ENCODE data around the gene PTER. TPM values are rescaled to one million over a fixed set of nuclear protein-coding genes. Genes with fewer than 3 reads are reported as not detected.

Gene PTER
- total RNA-seq, 1 experiment from 2014 or later: 25.8 TPM

DNA sequence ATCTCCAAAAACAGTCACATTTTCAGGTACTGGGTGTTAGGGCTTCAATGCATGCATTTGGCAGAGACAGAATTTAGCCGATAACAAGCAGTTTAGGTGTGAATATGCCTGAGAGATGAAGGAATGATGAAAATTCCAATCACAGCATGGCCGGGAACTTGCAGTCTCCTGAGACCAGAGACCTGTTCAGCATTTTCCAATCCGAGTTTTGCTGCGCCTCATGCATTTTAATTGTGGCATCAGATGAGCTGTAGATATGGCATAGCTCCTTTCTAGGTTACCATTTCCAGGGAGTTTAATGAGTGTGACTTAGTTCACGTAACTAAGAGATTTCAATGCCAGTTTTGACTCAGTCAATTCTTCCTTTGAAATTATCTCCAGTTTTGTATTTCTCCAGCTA is 99.3 kb downstream of the PTER start:
- TF ChIP-seq TCF7L2 (IDR thresholded peaks at IDR 0.05; ENCODE audit: borderline replicate concordance, extremely low read depth, insufficient read depth, insufficient read length): no peak
- TF ChIP-seq CTCF (IDR thresholded peaks at IDR 0.05 in 2 of 3, conservative IDR thresholded peaks at IDR 0.05 in 1 of 3; ENCODE audit: borderline replicate concordance in 1 of 3, insufficient read depth in 1 of 3, low read depth in 2 of 3, low read length in 2 of 3): no peak
- TF ChIP-seq, protein P1, sequence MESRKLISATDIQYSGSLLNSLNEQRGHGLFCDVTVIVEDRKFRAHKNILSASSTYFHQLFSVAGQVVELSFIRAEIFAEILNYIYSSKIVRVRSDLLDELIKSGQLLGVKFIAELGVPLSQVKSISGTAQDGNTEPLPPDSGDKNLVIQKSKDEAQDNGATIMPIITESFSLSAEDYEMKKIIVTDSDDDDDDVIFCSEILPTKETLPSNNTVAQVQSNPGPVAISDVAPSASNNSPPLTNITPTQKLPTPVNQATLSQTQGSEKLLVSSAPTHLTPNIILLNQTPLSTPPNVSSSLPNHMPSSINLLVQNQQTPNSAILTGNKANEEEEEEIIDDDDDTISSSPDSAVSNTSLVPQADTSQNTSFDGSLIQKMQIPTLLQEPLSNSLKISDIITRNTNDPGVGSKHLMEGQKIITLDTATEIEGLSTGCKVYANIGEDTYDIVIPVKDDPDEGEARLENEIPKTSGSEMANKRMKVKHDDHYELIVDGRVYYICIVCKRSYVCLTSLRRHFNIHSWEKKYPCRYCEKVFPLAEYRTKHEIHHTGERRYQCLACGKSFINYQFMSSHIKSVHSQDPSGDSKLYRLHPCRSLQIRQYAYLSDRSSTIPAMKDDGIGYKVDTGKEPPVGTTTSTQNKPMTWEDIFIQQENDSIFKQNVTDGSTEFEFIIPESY (IDR thresholded peaks at IDR 0.05; ENCODE audit: extremely low read depth, insufficient replicate concordance, low read length): no peak
- TF ChIP-seq FOSL1 (IDR thresholded peaks at IDR 0.05; ENCODE audit: low read depth): no peak
- no peak for TF ChIP-seq POLR2A (IDR thresholded peaks at IDR 0.05; ENCODE audit: borderline replicate concordance, extremely low read depth, insufficient read depth, insufficient read length)
- TF ChIP-seq EZH2phosphoT487 (IDR thresholded peaks at IDR 0.05; ENCODE audit: borderline replicate concordance): no peak
- TF ChIP-seq SP1 (IDR thresholded peaks at IDR 0.05; ENCODE audit: low read depth): no peak
- TF ChIP-seq JUND (IDR thresholded peaks at IDR 0.05): no peak
- TF ChIP-seq, protein P2, sequence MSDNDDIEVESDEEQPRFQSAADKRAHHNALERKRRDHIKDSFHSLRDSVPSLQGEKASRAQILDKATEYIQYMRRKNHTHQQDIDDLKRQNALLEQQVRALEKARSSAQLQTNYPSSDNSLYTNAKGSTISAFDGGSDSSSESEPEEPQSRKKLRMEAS (IDR thresholded peaks at IDR 0.05): no peak
- TF ChIP-seq ZNF274 (IDR thresholded peaks at IDR 0.05; ENCODE audit: low read depth, low read length): no peak
- TF ChIP-seq, protein P3, sequence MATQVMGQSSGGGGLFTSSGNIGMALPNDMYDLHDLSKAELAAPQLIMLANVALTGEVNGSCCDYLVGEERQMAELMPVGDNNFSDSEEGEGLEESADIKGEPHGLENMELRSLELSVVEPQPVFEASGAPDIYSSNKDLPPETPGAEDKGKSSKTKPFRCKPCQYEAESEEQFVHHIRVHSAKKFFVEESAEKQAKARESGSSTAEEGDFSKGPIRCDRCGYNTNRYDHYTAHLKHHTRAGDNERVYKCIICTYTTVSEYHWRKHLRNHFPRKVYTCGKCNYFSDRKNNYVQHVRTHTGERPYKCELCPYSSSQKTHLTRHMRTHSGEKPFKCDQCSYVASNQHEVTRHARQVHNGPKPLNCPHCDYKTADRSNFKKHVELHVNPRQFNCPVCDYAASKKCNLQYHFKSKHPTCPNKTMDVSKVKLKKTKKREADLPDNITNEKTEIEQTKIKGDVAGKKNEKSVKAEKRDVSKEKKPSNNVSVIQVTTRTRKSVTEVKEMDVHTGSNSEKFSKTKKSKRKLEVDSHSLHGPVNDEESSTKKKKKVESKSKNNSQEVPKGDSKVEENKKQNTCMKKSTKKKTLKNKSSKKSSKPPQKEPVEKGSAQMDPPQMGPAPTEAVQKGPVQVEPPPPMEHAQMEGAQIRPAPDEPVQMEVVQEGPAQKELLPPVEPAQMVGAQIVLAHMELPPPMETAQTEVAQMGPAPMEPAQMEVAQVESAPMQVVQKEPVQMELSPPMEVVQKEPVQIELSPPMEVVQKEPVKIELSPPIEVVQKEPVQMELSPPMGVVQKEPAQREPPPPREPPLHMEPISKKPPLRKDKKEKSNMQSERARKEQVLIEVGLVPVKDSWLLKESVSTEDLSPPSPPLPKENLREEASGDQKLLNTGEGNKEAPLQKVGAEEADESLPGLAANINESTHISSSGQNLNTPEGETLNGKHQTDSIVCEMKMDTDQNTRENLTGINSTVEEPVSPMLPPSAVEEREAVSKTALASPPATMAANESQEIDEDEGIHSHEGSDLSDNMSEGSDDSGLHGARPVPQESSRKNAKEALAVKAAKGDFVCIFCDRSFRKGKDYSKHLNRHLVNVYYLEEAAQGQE (IDR thresholded peaks at IDR 0.05; ENCODE audit: low read depth): no peak
- TF ChIP-seq SRF (IDR thresholded peaks at IDR 0.05; ENCODE audit: low read depth): no peak
- no peak for TF ChIP-seq POLR2AphosphoS5 (IDR thresholded peaks at IDR 0.05; ENCODE audit: low read depth, low read length)
- TF ChIP-seq SIN3A (IDR thresholded peaks at IDR 0.05; ENCODE audit: low read depth): no peak
- TF ChIP-seq, protein P4, sequence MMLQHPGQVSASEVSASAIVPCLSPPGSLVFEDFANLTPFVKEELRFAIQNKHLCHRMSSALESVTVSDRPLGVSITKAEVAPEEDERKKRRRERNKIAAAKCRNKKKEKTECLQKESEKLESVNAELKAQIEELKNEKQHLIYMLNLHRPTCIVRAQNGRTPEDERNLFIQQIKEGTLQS (IDR thresholded peaks at IDR 0.05): no peak
- TF ChIP-seq EGR1 (IDR thresholded peaks at IDR 0.05; ENCODE audit: low read depth): no peak
- TF ChIP-seq CEBPB (IDR thresholded peaks at IDR 0.05; ENCODE audit: low read depth): no peak
- RAD21 ChIA-PET (ENCODE audit: low non-redundant PET in 1 of 2, low total read pairs in 2 of 2, uncharacterized antibody in 2 of 2, unreplicated experiment in 2 of 2): no interaction called here
- intact Hi-C loops (cut with micrococcal nuclease): no loop called here
- CTCF ChIA-PET: no interaction called here
- H3K36me3 ChIP-seq (ENCODE audit: control insufficient read depth in 1 of 2, insufficient read depth in 2 of 2, low read length in 2 of 2): no peaks in the 10 kb centered on the region
- H3K79me2 ChIP-seq (ENCODE audit: insufficient read depth, low read length): no peaks in the 10 kb centered on the region
- H3K4me3 ChIP-seq (replicated peaks in 1 of 2; ENCODE audit: low read depth in 1 of 2, low read length in 2 of 2): no peak overlapping the region
- no peaks in the 10 kb centered on the region for H3K9me2 ChIP-seq (ENCODE audit: insufficient read depth)
- no peaks in the 10 kb centered on the region for H3K4me1 ChIP-seq (ENCODE audit: control insufficient read depth in 1 of 2, insufficient read depth in 2 of 2, low read length in 2 of 2)
- no peaks in the 10 kb centered on the region for H3K9me3 ChIP-seq (ENCODE audit: control insufficient read depth in 1 of 2, insufficient read depth in 1 of 2, low read depth in 1 of 2, low read length in 2 of 2)
- no peak overlapping the region for H3K4me2 ChIP-seq (ENCODE audit: low read length)
- DNase-seq (ENCODE audit: low read depth, low spot score) (no peak), ATAC-seq (no peak)
- no peak overlapping the region for H3K9ac ChIP-seq (ENCODE audit: low read length)
- no peak overlapping the region for H3K27ac ChIP-seq (ENCODE audit: low read depth, low read length)
- BruUV-seq (replicated peaks): no TSS peak
- H3K27me3 ChIP-seq (ENCODE audit: insufficient read depth, low read length): no peaks in the 10 kb centered on the region
- POLR2A ChIA-PET: no interaction called here
- no peaks in the 10 kb centered on the region for H4K20me1 ChIP-seq (ENCODE audit: insufficient read depth)
- no peak overlapping the region for H2AFZ ChIP-seq (ENCODE audit: low read depth, low read length, poor library complexity, severe bottlenecking)

Data from HCT116 (cell line).